ENCODE data around the gene PRDM16.

The PRDM16 gene

GRCh38 chr1:3368711-3369445, 299.9 kb downstream of the PRDM16 start:
- no peak for DNase-seq

- no peak for DNase-seq
Measured at GRCh38 chr1:3369446-3370076, 300.6 kb downstream of the PRDM16 start.

GRCh38 chr1:3370856-3371703, 302.1 kb downstream of the PRDM16 start:
- no peak for DNase-seq

GRCh38 chr1:3372317-3372716, 303.3 kb downstream of the PRDM16 start:
- DNase-seq = no peak

- DNase-seq = no peak
Measured at GRCh38 chr1:3373175-3373574, 304.2 kb downstream of the PRDM16 start.

- no peak for DNase-seq
Measured at GRCh38 chr1:3373700-3374405, 304.9 kb downstream of the PRDM16 start.

- no peak for DNase-seq
Measured at GRCh38 chr1:3375245-3375644, 306.2 kb downstream of the PRDM16 start.

GRCh38 chr1:3377166-3377565, 308.2 kb downstream of the PRDM16 start:
- DNase-seq = no peak

- no peak for DNase-seq
Measured at GRCh38 chr1:3377604-3378279, 308.7 kb downstream of the PRDM16 start.

GRCh38 chr1:3378411-3379208, 309.6 kb downstream of the PRDM16 start:
- DNase-seq = no peak

GRCh38 chr1:3379934-3380333, 310.9 kb downstream of the PRDM16 start:
- no peak for DNase-seq

- no peak for DNase-seq
Measured at GRCh38 chr1:3380469-3380868, 311.5 kb downstream of the PRDM16 start.

GRCh38 chr1:3381901-3382300, 312.9 kb downstream of the PRDM16 start:
- no peak for DNase-seq

- DNase-seq = no peak
Measured at GRCh38 chr1:3382326-3383057, 313.5 kb downstream of the PRDM16 start.

GRCh38 chr1:3383679-3384078, 314.7 kb downstream of the PRDM16 start:
- DNase-seq = no peak

GRCh38 chr1:3384407-3384806, 315.4 kb downstream of the PRDM16 start:
- no peak for DNase-seq

- no peak for DNase-seq
Measured at GRCh38 chr1:3386205-3387002, 317.4 kb downstream of the PRDM16 start.

GRCh38 chr1:3387401-3387800, 318.4 kb downstream of the PRDM16 start:
- no peak for DNase-seq

GRCh38 chr1:3389093-3389833, 320.3 kb downstream of the PRDM16 start:
- no peak for DNase-seq
